Amniotic stem cell (primary cell): ENCODE results near the gene RPL38.

Source experiments
- DNase-seq: peaks from one replicate; lab custom pipeline; 2025; lab: John Stamatoyannopoulos, UW

RPL38 gene

GRCh38 chr17:74250324-74250995 lies 47.0 kb downstream of the RPL38 start:
- DNase-seq, result no peak

GRCh38 chr17:74251051-74251450 lies 47.6 kb downstream of the RPL38 start:
- DNase-seq, result no peak

- no peak for DNase-seq
Observed at GRCh38 chr17:74251569-74251968, 48.1 kb downstream of the RPL38 start.

GRCh38 chr17:74252211-74252610 lies 48.7 kb downstream of the RPL38 start:
- no peak for DNase-seq

- DNase-seq, result no peak
Observed at GRCh38 chr17:74253036-74253435, 49.6 kb downstream of the RPL38 start.

GRCh38 chr17:74257311-74257710 lies 53.8 kb downstream of the RPL38 start:
- DNase-seq, result no peak

- no peak for DNase-seq
Observed at GRCh38 chr17:74259667-74260524, 56.4 kb downstream of the RPL38 start.
